GM12878 (cell line): Measurements from ENCODE around the gene SLC9C2. TPM values are rescaled to one million over a fixed set of nuclear protein-coding genes. Genes with fewer than 3 reads are reported as not detected.

Source experiments
- ATAC-seq: fragments of 200-7000 bp; cut with Tn5 transposase; 3 replicates; pipeline ENCODE4 v1.9.1; 2020; ENCODE audit warnings: mild to moderate bottlenecking, moderate library complexity
- BruUV-seq: library from RNA; stranded (reverse); fragments of 400-500 nt; replicated peaks from 2 replicates; lab custom pipeline; 2021; lab: Mats Ljungman, UMichigan
- CTCF ChIA-PET: fragments of 300-600 bp; sonication (Branson Sonifier 250); formaldehyde crosslinking; extraction: SDS; loops from one replicate; lab custom pipeline; 2021; ENCODE audit warnings: inconsistent platforms; lab: Yijun Ruan, JAX
- POLR2A ChIA-PET: fragments of 350-600 bp; formaldehyde crosslinking; extraction: SDS; loops from one replicate; lab custom pipeline; 2021; ENCODE audit warnings: inconsistent platforms; lab: Charles Lee
- RAD21 ChIA-PET: fragments of 300-600 bp; sonication (Branson Sonifier 250); formaldehyde crosslinking; loops from one replicate; lab custom pipeline; 2023; ENCODE audit warnings: antibody characterized with exemption; ENCODE audit not compliant: unreplicated experiment; lab: Charles Lee
- SMC1A ChIA-PET: fragments of 300-600 bp; sonication (Branson Sonifier 250); formaldehyde crosslinking; loops from one replicate; lab custom pipeline; 2023; ENCODE audit not compliant: unreplicated experiment, uncharacterized antibody; lab: Charles Lee
- DNase-seq: peaks from one replicate; pipeline ENCODE4 v3.0.0-alpha.2; 2011; ENCODE audit warnings: low read depth, low spot score
- FAIRE-seq: peaks from 3 replicates; lab custom pipeline; 2011; peaks lifted over from hg19 to GRCh38; lab: Jason Lieb, UNC
- H2AFZ ChIP-seq: 2 replicates; pipeline ENCODE4 v1.6.0; 2011; ENCODE audit warnings: low read depth, low read length, control low read depth; ENCODE audit not compliant: control insufficient read depth
- H3K27ac ChIP-seq: 2 replicates; pipeline ENCODE4 v1.5.1; 2011; ENCODE audit warnings: control low read depth; ENCODE audit not compliant: control insufficient read depth, insufficient read depth
- H3K27me3 ChIP-seq, 2 experiments: replicated peaks in 1 of 2; 2 replicates each; pipeline versions ENCODE4 v1.6.0 to v1.6.1; 2011; ENCODE audit warnings: low read length in 1 of 2; ENCODE audit not compliant: control insufficient read depth in 2 of 2, insufficient read depth in 2 of 2
- H3K36me3 ChIP-seq, 2 experiments: 2 replicates each; pipeline ENCODE4 v1.5.1; 2011; ENCODE audit warnings: low read length in 1 of 2; ENCODE audit not compliant: control insufficient read depth in 2 of 2, insufficient read depth in 2 of 2
- H3K4me1 ChIP-seq: 2 replicates; pipeline ENCODE4 v1.6.1; 2011; ENCODE audit warnings: mild to moderate bottlenecking, low read length, moderate library complexity, mixed read lengths; ENCODE audit not compliant: control insufficient read depth, insufficient read depth
- H3K4me2 ChIP-seq: 2 replicates; pipeline ENCODE4 v1.6.0; 2011; ENCODE audit warnings: control low read depth; ENCODE audit not compliant: control insufficient read depth, insufficient read depth
- H3K4me3 ChIP-seq: fragments of 200-600 bp; sonication (generic); 2 replicates; pipeline ENCODE4 v1.5.1; 2016
- H3K79me2 ChIP-seq: 2 replicates; pipeline ENCODE4 v1.6.0; 2011; ENCODE audit warnings: low read length; ENCODE audit not compliant: control insufficient read depth, insufficient read depth
- H3K9ac ChIP-seq: 2 replicates; pipeline ENCODE4 v1.8.0; 2011; ENCODE audit warnings: low read length, control low read depth, mixed read lengths; ENCODE audit not compliant: control insufficient read depth, insufficient read depth
- H3K9me3 ChIP-seq: replicated peaks from 3 replicates; pipeline ENCODE4 v1.5.1; 2011; ENCODE audit warnings: mild to moderate bottlenecking, low read length; ENCODE audit not compliant: control insufficient read depth, insufficient read depth
- H4K20me1 ChIP-seq: 2 replicates; pipeline ENCODE4 v1.6.0; 2011; ENCODE audit not compliant: control insufficient read depth, insufficient read depth
- BACH1 ChIP-seq: fragments of 450-650 bp; IDR thresholded peaks from 2 replicates; pipeline ENCODE4 v1.6.1; 2017; ENCODE audit warnings: mild to moderate bottlenecking, borderline replicate concordance
- BRCA1 ChIP-seq: IDR thresholded peaks from 2 replicates; pipeline ENCODE4 v1.6.1; 2011; ENCODE audit warnings: low read depth, low read length, improper control_type of control experiment
- CBX3 ChIP-seq: fragments of 200-600 bp; sonication (generic); IDR thresholded peaks from 2 replicates; pipeline ENCODE4 v1.6.1; 2016; ENCODE audit warnings: low read depth, borderline replicate concordance
- CBX5 ChIP-seq: sonication (generic); IDR thresholded peaks from 2 replicates; pipeline ENCODE4 v1.6.1; 2016; ENCODE audit warnings: low read depth, moderate library complexity, mild to moderate bottlenecking, inconsistent platforms
- FOXM1 ChIP-seq: IDR thresholded peaks from 2 replicates; pipeline ENCODE4 v1.6.1; 2012; ENCODE audit warnings: low read depth, mild to moderate bottlenecking, inconsistent platforms, low read length, moderate library complexity
- HDAC6 ChIP-seq: fragments of 200-600 bp; sonication (generic); IDR thresholded peaks from one replicate; pipeline ENCODE4 v1.8.0; 2017; ENCODE audit warnings: antibody characterized with exemption; ENCODE audit not compliant: unreplicated experiment
- IKZF2 ChIP-seq, 2 experiments: fragments of 450-650 bp; IDR thresholded peaks; 2 replicates each; pipeline ENCODE4 v1.6.1; 2017; ENCODE audit warnings: mild to moderate bottlenecking in 2 of 2, moderate library complexity in 2 of 2
- MTA2 ChIP-seq: fragments of 450-650 bp; IDR thresholded peaks from 2 replicates; pipeline ENCODE4 v1.6.1; 2016; ENCODE audit warnings: low read depth, mild to moderate bottlenecking, moderate library complexity
- MTA3 ChIP-seq: IDR thresholded peaks from 2 replicates; pipeline ENCODE4 v1.6.1; 2012; ENCODE audit warnings: low read length, inconsistent platforms, borderline replicate concordance
- NR2C2 ChIP-seq: IDR thresholded peaks from 2 replicates; pipeline ENCODE4 v1.6.1; 2011; ENCODE audit warnings: borderline replicate concordance, low read depth; ENCODE audit not compliant: control insufficient read depth, insufficient read length
- POU2F2 ChIP-seq: IDR thresholded peaks from 3 replicates; pipeline ENCODE4 v1.6.1; 2011; ENCODE audit warnings: low read depth, mild to moderate bottlenecking, low read length, borderline replicate concordance
- RB1 ChIP-seq: fragments of 450-650 bp; formaldehyde crosslinking; IDR thresholded peaks from 2 replicates; pipeline ENCODE4 v1.6.1; 2017; ENCODE audit warnings: mild to moderate bottlenecking, borderline replicate concordance
- RELA ChIP-seq: fragments of 450-650 bp; IDR thresholded peaks from 2 replicates; pipeline ENCODE4 v1.8.0; 2014; ENCODE audit warnings: borderline replicate concordance; ENCODE audit not compliant: partially characterized antibody
- SMAD5 ChIP-seq: IDR thresholded peaks from 2 replicates; pipeline ENCODE4 v1.6.1; 2016; ENCODE audit warnings: antibody characterized with exemption, low read depth
- TCF12 ChIP-seq: IDR thresholded peaks from 2 replicates; pipeline ENCODE4 v1.6.1; 2011; ENCODE audit warnings: low read depth, mild to moderate bottlenecking, low read length
- ZNF274 ChIP-seq: IDR thresholded peaks from one replicate; pipeline ENCODE4 v1.8.0; 2011; ENCODE audit not compliant: insufficient read length, insufficient read depth
- WGBS: methylation state at CpG from one replicate; pipeline ENCODE4 v1.1.6; 2016; ENCODE audit warnings: low lambda C conversion rate; ENCODE audit not compliant: insufficient replicate concordance, insufficient coverage; ENCODE audit errors: missing lambda C conversion rate; 5-methylcytosine and 5-hydroxymethylcytosine counted together
- in situ Hi-C: fragments of 300-500 bp; cut with MboI; formaldehyde crosslinking; loops from 9 replicates; pipeline ENCODE4 v1.14.3; 2018; ENCODE audit warnings: mixed read lengths
- intact Hi-C: fragments of 100-400 bp; cut with micrococcal nuclease; formaldehyde crosslinking; loops from one replicate; pipeline ENCODE4 v1.14.2; 2022; ENCODE audit not compliant: unreplicated experiment
- polyA plus RNA-seq, 11 experiments: library from polyadenylated mRNA; depleted of rRNA in 4 of 11; unstranded in 6 of 11; stranded (reverse) in 5 of 11; fragments of >200 nt; fragmentation: Nextera tagmentation in 4 of 11; fragmentation: Illumina TruSeq in 1 of 11; extraction: Ambion mirVana in 4 of 11; extraction: Trizol in 1 of 11; gene quantifications; 1 replicate in 1 of 11; 2 replicates in 10 of 11; pipeline versions ENCODE4 v1.2.1 to v1.2.3, GENCODE V29; 2011 to 2016; ENCODE audit warnings: inconsistent platforms in 2 of 11, missing spikeins in 2 of 11, low read depth in 1 of 11
- total RNA-seq, 4 experiments: library from RNA; depleted of rRNA in 3 of 4; stranded (reverse); fragments of >200 nt in 3 of 4; fragmentation: Illumina TruSeq in 1 of 4; extraction: Trizol in 1 of 4; gene quantifications; 2 replicates each; pipeline versions ENCODE4 v1.2.1 to v1.2.3, GENCODE V29; 2013 to 2021
- TF ChIP-seq, protein P1 (sequence below): fragments of 450-650 bp; IDR thresholded peaks from 2 replicates; pipeline ENCODE4 v1.6.1; 2017; ENCODE audit warnings: mild to moderate bottlenecking, moderate library complexity

SLC9C2 gene
- total and polyA plus RNA-seq, 10 of the 15 experiments (the other 5 are each of a cell fraction or from before 2014, with no cell fraction given), result not detected

DNA sequence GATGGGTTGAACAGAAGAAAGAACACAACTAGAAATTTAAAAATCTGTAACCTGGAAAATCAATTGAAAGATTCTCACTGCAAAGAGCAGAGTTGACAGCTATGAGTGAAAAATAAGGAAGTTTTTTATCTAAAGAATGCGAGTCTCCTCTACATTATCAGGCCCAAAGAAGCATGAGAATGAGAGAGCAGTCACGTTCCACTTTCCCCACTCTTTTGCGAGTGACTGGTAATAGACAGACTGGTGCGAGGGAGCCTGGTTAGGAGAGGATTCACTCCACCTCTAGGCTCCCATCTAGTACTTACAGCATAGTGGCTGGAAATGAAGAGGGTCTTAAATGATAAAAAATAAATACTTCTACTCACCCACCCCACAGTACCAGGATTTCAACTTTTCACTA is 73.8 kb downstream of the SLC9C2 start:
- WGBS, result 74% methylated on average over 4 of the region's 4 CpGs

More for the DNA sequence above, 73.8 kb downstream of the SLC9C2 start:
- TF ChIP-seq ZNF274, result no peak
- TF ChIP-seq BACH1, result no peak
- no peak for TF ChIP-seq HDAC6
- TF ChIP-seq RELA, result no peak
- TF ChIP-seq, protein P1, sequence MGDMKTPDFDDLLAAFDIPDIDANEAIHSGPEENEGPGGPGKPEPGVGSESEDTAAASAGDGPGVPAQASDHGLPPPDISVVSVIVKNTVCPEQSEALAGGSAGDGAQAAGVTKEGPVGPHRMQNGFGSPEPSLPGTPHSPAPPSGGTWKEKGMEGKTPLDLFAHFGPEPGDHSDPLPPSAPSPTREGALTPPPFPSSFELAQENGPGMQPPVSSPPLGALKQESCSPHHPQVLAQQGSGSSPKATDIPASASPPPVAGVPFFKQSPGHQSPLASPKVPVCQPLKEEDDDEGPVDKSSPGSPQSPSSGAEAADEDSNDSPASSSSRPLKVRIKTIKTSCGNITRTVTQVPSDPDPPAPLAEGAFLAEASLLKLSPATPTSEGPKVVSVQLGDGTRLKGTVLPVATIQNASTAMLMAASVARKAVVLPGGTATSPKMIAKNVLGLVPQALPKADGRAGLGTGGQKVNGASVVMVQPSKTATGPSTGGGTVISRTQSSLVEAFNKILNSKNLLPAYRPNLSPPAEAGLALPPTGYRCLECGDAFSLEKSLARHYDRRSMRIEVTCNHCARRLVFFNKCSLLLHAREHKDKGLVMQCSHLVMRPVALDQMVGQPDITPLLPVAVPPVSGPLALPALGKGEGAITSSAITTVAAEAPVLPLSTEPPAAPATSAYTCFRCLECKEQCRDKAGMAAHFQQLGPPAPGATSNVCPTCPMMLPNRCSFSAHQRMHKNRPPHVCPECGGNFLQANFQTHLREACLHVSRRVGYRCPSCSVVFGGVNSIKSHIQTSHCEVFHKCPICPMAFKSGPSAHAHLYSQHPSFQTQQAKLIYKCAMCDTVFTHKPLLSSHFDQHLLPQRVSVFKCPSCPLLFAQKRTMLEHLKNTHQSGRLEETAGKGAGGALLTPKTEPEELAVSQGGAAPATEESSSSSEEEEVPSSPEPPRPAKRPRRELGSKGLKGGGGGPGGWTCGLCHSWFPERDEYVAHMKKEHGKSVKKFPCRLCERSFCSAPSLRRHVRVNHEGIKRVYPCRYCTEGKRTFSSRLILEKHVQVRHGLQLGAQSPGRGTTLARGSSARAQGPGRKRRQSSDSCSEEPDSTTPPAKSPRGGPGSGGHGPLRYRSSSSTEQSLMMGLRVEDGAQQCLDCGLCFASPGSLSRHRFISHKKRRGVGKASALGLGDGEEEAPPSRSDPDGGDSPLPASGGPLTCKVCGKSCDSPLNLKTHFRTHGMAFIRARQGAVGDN, result no peak
- TF ChIP-seq SMAD5, result no peak
- TF ChIP-seq MTA3, result no peak
- TF ChIP-seq BRCA1, result no peak
- no peak for TF ChIP-seq FOXM1
- no peak for TF ChIP-seq NR2C2
- TF ChIP-seq POU2F2, result no peak
- no peak for TF ChIP-seq RB1
- TF ChIP-seq CBX5, result no peak
- no peak for TF ChIP-seq MTA2
- no peak for TF ChIP-seq IKZF2 (IDR thresholded peaks at IDR 0.05)
- TF ChIP-seq TCF12, result no peak
- no peak for TF ChIP-seq CBX3
- intact Hi-C loops, result no loop called here
- ATAC-seq (no peak), DNase-seq (no peak), FAIRE-seq (no peak)
- H3K4me3 ChIP-seq, result no peak overlapping the region
- H3K27me3 ChIP-seq, result no peaks in the 10 kb centered on the region
- no peak overlapping the region for H2AFZ ChIP-seq
- H4K20me1 ChIP-seq, result no peaks in the 10 kb centered on the region
- H3K9me3 ChIP-seq, result no peaks in the 10 kb centered on the region
- in situ Hi-C loops, result no loop called here
- SMC1A ChIA-PET, result interaction anchor here (1.2 kb wide), 1 partner anchor 8 kb away, joined by 3 read pairs; no protein-coding TSS in a partner anchor
- no peaks in the 10 kb centered on the region for H3K36me3 ChIP-seq
- POLR2A ChIA-PET, result no interaction called here
- H3K4me1 ChIP-seq, result no peaks in the 10 kb centered on the region
- no peak overlapping the region for H3K4me2 ChIP-seq
- no peak overlapping the region for H3K9ac ChIP-seq
- no TSS peak for BruUV-seq
- H3K79me2 ChIP-seq, result no peaks in the 10 kb centered on the region
- CTCF ChIA-PET, result no interaction called here
- RAD21 ChIA-PET, result no interaction called here
- H3K27ac ChIP-seq, result no peak overlapping the region
